ENCODE results near the gene SRD5A1.

GRCh38 chr5:6603643-6604042, 29.6 kb upstream of the SRD5A1 start:
- no peak for TF ChIP-seq POLR2A (IDR thresholded peaks at IDR 0.05; ENCODE audit: low read depth, low read length)
- no peak for TF ChIP-seq TAF1 (IDR thresholded peaks at IDR 0.05; ENCODE audit: low read depth, low read length)
- no peak for TF ChIP-seq SPI1 (IDR thresholded peaks at IDR 0.05; ENCODE audit: low read depth, low read length)
- no peak for TF ChIP-seq POLR2AphosphoS5 (IDR thresholded peaks at IDR 0.05; ENCODE audit: low read depth, low read length)
- TF ChIP-seq POU2F2 (IDR thresholded peaks at IDR 0.05; ENCODE audit: low read depth, low read length) = no peak

Measured in GM12891 (cell line).